GM12878 (cell line): Measurements from ENCODE around the gene MMADHC. TPM values are rescaled to one million over a fixed set of nuclear protein-coding genes. Genes with fewer than 3 reads are reported as not detected.

Experiments used
- ATAC-seq: fragments of 200-7000 bp; cut with Tn5 transposase; 3 replicates; pipeline ENCODE4 v1.9.1; 2020; ENCODE audit warnings: mild to moderate bottlenecking, moderate library complexity
- BruUV-seq: library from RNA; stranded (reverse); fragments of 400-500 nt; replicated peaks from 2 replicates; lab custom pipeline; 2021; lab: Mats Ljungman, UMichigan
- CTCF ChIA-PET: fragments of 300-600 bp; sonication (Branson Sonifier 250); formaldehyde crosslinking; extraction: SDS; loops from one replicate; lab custom pipeline; 2021; ENCODE audit warnings: inconsistent platforms; lab: Yijun Ruan, JAX
- POLR2A ChIA-PET: fragments of 350-600 bp; formaldehyde crosslinking; extraction: SDS; loops from one replicate; lab custom pipeline; 2021; ENCODE audit warnings: inconsistent platforms; lab: Charles Lee
- RAD21 ChIA-PET: fragments of 300-600 bp; sonication (Branson Sonifier 250); formaldehyde crosslinking; loops from one replicate; lab custom pipeline; 2023; ENCODE audit warnings: antibody characterized with exemption; ENCODE audit not compliant: unreplicated experiment; lab: Charles Lee
- SMC1A ChIA-PET: fragments of 300-600 bp; sonication (Branson Sonifier 250); formaldehyde crosslinking; loops from one replicate; lab custom pipeline; 2023; ENCODE audit not compliant: unreplicated experiment, uncharacterized antibody; lab: Charles Lee
- DNase-seq: peaks from one replicate; pipeline ENCODE4 v3.0.0-alpha.2; 2011; ENCODE audit warnings: low read depth, low spot score
- FAIRE-seq: peaks from 3 replicates; lab custom pipeline; 2011; peaks lifted over from hg19 to GRCh38; lab: Jason Lieb, UNC
- H2AFZ ChIP-seq: 2 replicates; pipeline ENCODE4 v1.6.0; 2011; ENCODE audit warnings: low read depth, low read length, control low read depth; ENCODE audit not compliant: control insufficient read depth
- H3K27ac ChIP-seq: 2 replicates; pipeline ENCODE4 v1.5.1; 2011; ENCODE audit warnings: control low read depth; ENCODE audit not compliant: control insufficient read depth, insufficient read depth
- H3K27me3 ChIP-seq, 2 experiments: replicated peaks in 1 of 2; 2 replicates each; pipeline versions ENCODE4 v1.6.0 to v1.6.1; 2011; ENCODE audit warnings: low read length in 1 of 2; ENCODE audit not compliant: control insufficient read depth in 2 of 2, insufficient read depth in 2 of 2
- H3K36me3 ChIP-seq, 2 experiments: 2 replicates each; pipeline ENCODE4 v1.5.1; 2011; ENCODE audit warnings: low read length in 1 of 2; ENCODE audit not compliant: control insufficient read depth in 2 of 2, insufficient read depth in 2 of 2
- H3K4me1 ChIP-seq: 2 replicates; pipeline ENCODE4 v1.6.1; 2011; ENCODE audit warnings: mild to moderate bottlenecking, low read length, moderate library complexity, mixed read lengths; ENCODE audit not compliant: control insufficient read depth, insufficient read depth
- H3K4me2 ChIP-seq: 2 replicates; pipeline ENCODE4 v1.6.0; 2011; ENCODE audit warnings: control low read depth; ENCODE audit not compliant: control insufficient read depth, insufficient read depth
- H3K4me3 ChIP-seq: fragments of 200-600 bp; sonication (generic); 2 replicates; pipeline ENCODE4 v1.5.1; 2016
- H3K79me2 ChIP-seq: 2 replicates; pipeline ENCODE4 v1.6.0; 2011; ENCODE audit warnings: low read length; ENCODE audit not compliant: control insufficient read depth, insufficient read depth
- H3K9ac ChIP-seq: 2 replicates; pipeline ENCODE4 v1.8.0; 2011; ENCODE audit warnings: low read length, control low read depth, mixed read lengths; ENCODE audit not compliant: control insufficient read depth, insufficient read depth
- H3K9me3 ChIP-seq: replicated peaks from 3 replicates; pipeline ENCODE4 v1.5.1; 2011; ENCODE audit warnings: mild to moderate bottlenecking, low read length; ENCODE audit not compliant: control insufficient read depth, insufficient read depth
- H4K20me1 ChIP-seq: 2 replicates; pipeline ENCODE4 v1.6.0; 2011; ENCODE audit not compliant: control insufficient read depth, insufficient read depth
- CHD4 ChIP-seq: fragments of 200-600 bp; sonication (generic); IDR thresholded peaks from 2 replicates; pipeline ENCODE4 v1.6.1; 2016; ENCODE audit warnings: mild to moderate bottlenecking
- CREB1 ChIP-seq: IDR thresholded peaks from 2 replicates; pipeline ENCODE4 v1.6.1; 2012; ENCODE audit warnings: low read depth, mild to moderate bottlenecking, inconsistent platforms
- ETV6 ChIP-seq, 2 experiments: fragments of 450-650 bp in 1 of 2; IDR thresholded peaks in 1 of 2; conservative IDR thresholded peaks in 1 of 2; 2 replicates each; pipeline ENCODE4 v1.6.1; 2014; ENCODE audit warnings: antibody characterized with exemption in 1 of 2, borderline replicate concordance in 1 of 2, low read depth in 1 of 2, mild to moderate bottlenecking in 1 of 2, moderate library complexity in 1 of 2
- FOXM1 ChIP-seq: IDR thresholded peaks from 2 replicates; pipeline ENCODE4 v1.6.1; 2012; ENCODE audit warnings: low read depth, mild to moderate bottlenecking, inconsistent platforms, low read length, moderate library complexity
- JUNB ChIP-seq: IDR thresholded peaks from 2 replicates; pipeline ENCODE4 v1.6.1; 2016; ENCODE audit warnings: antibody characterized with exemption, mild to moderate bottlenecking
- JUND ChIP-seq: IDR thresholded peaks from 2 replicates; pipeline ENCODE4 v1.6.1; 2012; ENCODE audit warnings: low read depth, mild to moderate bottlenecking, low read length, improper control_type of control experiment, moderate library complexity
- MAX ChIP-seq: IDR thresholded peaks from 2 replicates; pipeline ENCODE4 v1.6.1; 2012; ENCODE audit warnings: low read depth, low read length, improper control_type of control experiment
- NBN ChIP-seq: fragments of 450-650 bp; IDR thresholded peaks from 2 replicates; pipeline ENCODE4 v1.6.1; 2016
- NFXL1 ChIP-seq: fragments of 450-650 bp; IDR thresholded peaks from 2 replicates; pipeline ENCODE4 v1.6.1; 2017; ENCODE audit warnings: antibody characterized with exemption, mild to moderate bottlenecking, borderline replicate concordance
- POLR2AphosphoS5 ChIP-seq: IDR thresholded peaks from 2 replicates; pipeline ENCODE4 v1.6.1; 2011; ENCODE audit warnings: mild to moderate bottlenecking, low read length, inconsistent platforms
- SIN3A ChIP-seq: IDR thresholded peaks from 2 replicates; pipeline ENCODE4 v1.6.1; 2012; ENCODE audit warnings: low read depth, low read length, improper control_type of control experiment
- STAT3 ChIP-seq: IDR thresholded peaks from 2 replicates; pipeline ENCODE4 v1.6.1; 2011; ENCODE audit warnings: low read depth, low read length, improper control_type of control experiment
- ZBED1 ChIP-seq: IDR thresholded peaks from 2 replicates; pipeline ENCODE4 v1.6.1; 2016; ENCODE audit warnings: borderline replicate concordance
- ZNF207 ChIP-seq: fragments of 450-650 bp; IDR thresholded peaks from 2 replicates; pipeline ENCODE4 v1.6.1; 2014; ENCODE audit warnings: antibody characterized with exemption, mild to moderate bottlenecking, borderline replicate concordance
- WGBS: methylation state at CpG from one replicate; pipeline ENCODE4 v1.1.6; 2016; ENCODE audit warnings: low lambda C conversion rate; ENCODE audit not compliant: insufficient replicate concordance, insufficient coverage; ENCODE audit errors: missing lambda C conversion rate; 5-methylcytosine and 5-hydroxymethylcytosine counted together
- in situ Hi-C: fragments of 300-500 bp; cut with MboI; formaldehyde crosslinking; loops from 9 replicates; pipeline ENCODE4 v1.14.3; 2018; ENCODE audit warnings: mixed read lengths
- intact Hi-C: fragments of 100-400 bp; cut with micrococcal nuclease; formaldehyde crosslinking; loops from one replicate; pipeline ENCODE4 v1.14.2; 2022; ENCODE audit not compliant: unreplicated experiment
- polyA plus RNA-seq, 11 experiments: library from polyadenylated mRNA; depleted of rRNA in 4 of 11; unstranded in 6 of 11; stranded (reverse) in 5 of 11; fragments of >200 nt; fragmentation: Nextera tagmentation in 4 of 11; fragmentation: Illumina TruSeq in 1 of 11; extraction: Ambion mirVana in 4 of 11; extraction: Trizol in 1 of 11; gene quantifications; 1 replicate in 1 of 11; 2 replicates in 10 of 11; pipeline versions ENCODE4 v1.2.1 to v1.2.3, GENCODE V29; 2011 to 2016; ENCODE audit warnings: inconsistent platforms in 2 of 11, missing spikeins in 2 of 11, low read depth in 1 of 11
- total RNA-seq, 4 experiments: library from RNA; depleted of rRNA in 3 of 4; stranded (reverse); fragments of >200 nt in 3 of 4; fragmentation: Illumina TruSeq in 1 of 4; extraction: Trizol in 1 of 4; gene quantifications; 2 replicates each; pipeline versions ENCODE4 v1.2.1 to v1.2.3, GENCODE V29; 2013 to 2021
- TF ChIP-seq, protein P1 (sequence below): IDR thresholded peaks from 2 replicates; pipeline ENCODE4 v1.6.1; 2011; ENCODE audit warnings: borderline replicate concordance, low read depth, mild to moderate bottlenecking, moderate library complexity, low read length; ENCODE audit not compliant: insufficient read depth, poor library complexity, severe bottlenecking

Gene MMADHC
- total and polyA plus RNA-seq, 10 of the 15 experiments (the other 5 are each of a cell fraction or from before 2014, with no cell fraction given): 93.6 to 415 (median 147) TPM

GRCh38 chr2:149526689-149527088, 60.9 kb downstream of the MMADHC start:
- ChIA-PET SMC1A (no interaction called here), RAD21 (no interaction called here), POLR2A (interaction anchor here (0.5 kb wide), 1 partner anchor 331 kb away, joined by 5 read pairs; no protein-coding TSS in a partner anchor), CTCF (interaction anchor here (1.5 kb wide), 1 partner anchor 34 kb away, joined by 4 read pairs; no protein-coding TSS in a partner anchor)
- Histone ChIP-seq H3K36me3 (no peaks in the 10 kb centered on the region), H3K4me1 (no peaks in the 10 kb centered on the region), H3K27ac (no peak overlapping the region), H4K20me1 (no peaks in the 10 kb centered on the region), H3K79me2 (no peaks in the 10 kb centered on the region), H3K9me3 (no peaks in the 10 kb centered on the region), H2AFZ (no peak overlapping the region), H3K9ac (no peak overlapping the region), H3K27me3 (no peaks in the 10 kb centered on the region), H3K4me2 (no peak overlapping the region), H3K4me3 (no peak overlapping the region)
- no peak for FAIRE-seq
- no TSS peak for BruUV-seq
- TF ChIP-seq MAX: no peak
- no peak for TF ChIP-seq POLR2AphosphoS5
- no peak for TF ChIP-seq NBN
- TF ChIP-seq, protein P1, sequence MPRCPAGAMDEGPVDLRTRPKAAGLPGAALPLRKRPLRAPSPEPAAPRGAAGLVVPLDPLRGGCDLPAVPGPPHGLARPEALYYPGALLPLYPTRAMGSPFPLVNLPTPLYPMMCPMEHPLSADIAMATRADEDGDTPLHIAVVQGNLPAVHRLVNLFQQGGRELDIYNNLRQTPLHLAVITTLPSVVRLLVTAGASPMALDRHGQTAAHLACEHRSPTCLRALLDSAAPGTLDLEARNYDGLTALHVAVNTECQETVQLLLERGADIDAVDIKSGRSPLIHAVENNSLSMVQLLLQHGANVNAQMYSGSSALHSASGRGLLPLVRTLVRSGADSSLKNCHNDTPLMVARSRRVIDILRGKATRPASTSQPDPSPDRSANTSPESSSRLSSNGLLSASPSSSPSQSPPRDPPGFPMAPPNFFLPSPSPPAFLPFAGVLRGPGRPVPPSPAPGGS: no peak
- no peak for TF ChIP-seq NFXL1
- no peak for TF ChIP-seq CHD4
- no peak for TF ChIP-seq JUND
- no peak for TF ChIP-seq FOXM1
- no peak for TF ChIP-seq JUNB
- no peak for TF ChIP-seq ZNF207
- TF ChIP-seq ETV6 (conservative IDR thresholded peaks at IDR 0.05 in 1 of 2, IDR thresholded peaks at IDR 0.05 in 1 of 2; ENCODE audit: borderline replicate concordance in 1 of 2, low read depth in 1 of 2): no peak
- TF ChIP-seq ZBED1: no peak
- no peak for TF ChIP-seq STAT3
- no peak for TF ChIP-seq SIN3A
- no peak for TF ChIP-seq CREB1
- intact Hi-C loops: no loop called here
- 47% methylated on average over 2 of the region's 2 CpGs for WGBS
- no peak for DNase-seq
- in situ Hi-C loops: no loop called here
- ATAC-seq: no peak
